HepG2 (cell line): ENCODE results near the gene AUTS2. TPM values are rescaled to one million over a fixed set of nuclear protein-coding genes. Genes with fewer than 3 reads are reported as not detected.
A peak's percentile ranks its signal among the peaks of the same experiment; 100 is the strongest.

ENCODE experiments used
- ATAC-seq: fragments of 200-7000 bp; cut with Tn5 transposase; 3 replicates; pipeline ENCODE4 v1.9.1; 2020; ENCODE audit warnings: mild to moderate bottlenecking, moderate library complexity
- BruUV-seq: library from RNA; stranded (reverse); fragments of 400-500 nt; replicated peaks from 2 replicates; lab custom pipeline; 2021; lab: Mats Ljungman, UMichigan
- CTCF ChIA-PET: fragments of 300-600 bp; formaldehyde crosslinking; extraction: SDS; loops from one replicate; lab custom pipeline; 2021; ENCODE audit warnings: low total read pairs, inconsistent platforms, low intra/inter-chr PET ratio; lab: Yijun Ruan, JAX
- POLR2A ChIA-PET: fragments of 350-600 bp; sonication (Branson Sonifier 250); formaldehyde crosslinking; loops from one replicate; lab custom pipeline; 2020; ENCODE audit warnings: antibody characterized with exemption, inconsistent platforms; lab: Yijun Ruan, JAX
- DNase-seq: peaks from one replicate; pipeline ENCODE4 v3.0.0-alpha.2; 2015; ENCODE audit warnings: low spot score
- FAIRE-seq: peaks from 3 replicates; lab custom pipeline; 2011; peaks lifted over from hg19 to GRCh38; lab: Jason Lieb, UNC
- H2AFZ ChIP-seq: one replicate; pipeline ENCODE4 v1.6.1; 2011; ENCODE audit warnings: low read length, inconsistent platforms
- H3K27ac ChIP-seq: fragments of 300-600 bp; 3 replicates; pipeline ENCODE4 v1.8.0; 2011; ENCODE audit warnings: mixed run types, mild to moderate bottlenecking, mixed read lengths, low read length, inconsistent platforms; ENCODE audit not compliant: insufficient read depth; ENCODE audit errors: extremely low read length
- H3K27me3 ChIP-seq, 2 experiments: fragments of 200-600 bp in 1 of 2; 2 replicates in 1 of 2; 3 replicates in 1 of 2; pipeline versions ENCODE4 v1.6.0 to v1.8.0; 2011; ENCODE audit warnings: low read length in 2 of 2, mild to moderate bottlenecking in 2 of 2, moderate library complexity in 2 of 2, inconsistent platforms in 1 of 2; ENCODE audit not compliant: insufficient read depth in 2 of 2, control insufficient read depth in 1 of 2
- H3K36me3 ChIP-seq, 2 experiments: fragments of 200-600 bp in 1 of 2; replicated peaks in 1 of 2; 2 replicates in 1 of 2; 3 replicates in 1 of 2; pipeline versions ENCODE4 v1.5.1 to v1.8.0; 2011; ENCODE audit warnings: low read length in 2 of 2, inconsistent platforms in 1 of 2; ENCODE audit not compliant: insufficient read depth in 2 of 2, control insufficient read depth in 1 of 2
- H3K4me1 ChIP-seq: 2 replicates; pipeline ENCODE4 v1.5.1; 2012; ENCODE audit warnings: low read length, inconsistent platforms; ENCODE audit not compliant: insufficient read depth
- H3K4me2 ChIP-seq: 2 replicates; pipeline ENCODE4 v1.6.0; 2011; ENCODE audit warnings: low read depth, low read length, inconsistent platforms
- H3K4me3 ChIP-seq, 3 experiments: fragments of 200-600 bp in 1 of 3; sonication (generic), shearing (Covaris generic) in 1 of 3; replicated peaks in 1 of 3; 2 replicates each; pipeline ENCODE4 v1.5.1; 2011 to 2016; ENCODE audit warnings: low read length in 3 of 3, inconsistent platforms in 2 of 3, low read depth in 2 of 3, mild to moderate bottlenecking in 2 of 3, control low read depth in 1 of 3, mixed read lengths in 1 of 3; ENCODE audit not compliant: insufficient read depth in 1 of 3
- H3K79me2 ChIP-seq: one replicate; pipeline ENCODE4 v1.6.1; 2011; ENCODE audit warnings: low read length, inconsistent platforms; ENCODE audit not compliant: insufficient read depth
- H3K9ac ChIP-seq: 2 replicates; pipeline ENCODE4 v1.6.0; 2011; ENCODE audit warnings: mild to moderate bottlenecking, low read depth, low read length, inconsistent platforms; ENCODE audit not compliant: insufficient read depth
- H3K9me3 ChIP-seq: 2 replicates; pipeline ENCODE4 v1.5.1; 2012; ENCODE audit warnings: mild to moderate bottlenecking, low read length
- H4K20me1 ChIP-seq: 2 replicates; pipeline ENCODE4 v1.6.0; 2011; ENCODE audit warnings: inconsistent platforms, mild to moderate bottlenecking, low read length, moderate library complexity; ENCODE audit not compliant: insufficient read depth
- CSRNP1 ChIP-seq: sonication (generic); formaldehyde crosslinking; IDR thresholded peaks from 2 replicates; pipeline ENCODE4 v1.8.1; 2023; ENCODE audit warnings: mild to moderate bottlenecking, missing genetic modification reagents
- E2F5 ChIP-seq: sonication (generic); formaldehyde crosslinking; conservative IDR thresholded peaks from 2 replicates; pipeline ENCODE4 v1.4.0; 2020; ENCODE audit warnings: missing genetic modification reagents
- ELF1 ChIP-seq: sonication (generic); formaldehyde crosslinking; IDR thresholded peaks from 2 replicates; pipeline ENCODE4 v1.4.0; 2020; ENCODE audit warnings: missing genetic modification reagents
- HIC2 ChIP-seq: sonication (generic); formaldehyde crosslinking; IDR thresholded peaks from 2 replicates; pipeline ENCODE4 v1.9.0; 2022; ENCODE audit warnings: low read depth, missing genetic modification reagents
- SIX4 ChIP-seq: sonication (generic); formaldehyde crosslinking; IDR thresholded peaks from 2 replicates; pipeline ENCODE4 v1.4.0; 2020; ENCODE audit warnings: missing genetic modification reagents
- ZNF18 ChIP-seq: sonication (generic); formaldehyde crosslinking; IDR thresholded peaks from 2 replicates; pipeline ENCODE4 v1.8.0; 2022; ENCODE audit warnings: mild to moderate bottlenecking, missing genetic modification reagents; ENCODE audit not compliant: insufficient replicate concordance
- ZNF260 ChIP-seq: sonication (generic); formaldehyde crosslinking; IDR thresholded peaks from 2 replicates; pipeline ENCODE4 v1.4.0; 2020; ENCODE audit warnings: missing genetic modification reagents, low read depth, mild to moderate bottlenecking, borderline replicate concordance
- ZNF574 ChIP-seq: sonication (generic); formaldehyde crosslinking; IDR thresholded peaks from 2 replicates; pipeline ENCODE4 v1.4.0; 2020; ENCODE audit warnings: missing genetic modification reagents
- ZNF616 ChIP-seq: sonication (generic); formaldehyde crosslinking; IDR thresholded peaks from 2 replicates; pipeline ENCODE4 v1.5.0; 2020; ENCODE audit warnings: low read depth, mild to moderate bottlenecking, missing genetic modification reagents
- ZNF800 ChIP-seq: sonication (generic); formaldehyde crosslinking; IDR thresholded peaks from 2 replicates; pipeline ENCODE4 v1.4.0; 2020; ENCODE audit warnings: missing genetic modification reagents
- WGBS: methylation state at CpG from one replicate; pipeline ENCODE4 v1.1.6; 2017; ENCODE audit warnings: low lambda C conversion rate; 5-methylcytosine and 5-hydroxymethylcytosine counted together
- in situ Hi-C: cut with HindIII; loops from 2 replicates; pipeline ENCODE4 v1.10.0; 2017; ENCODE audit warnings: low pct_unique_long_range_greater_than_20kb; ENCODE audit not compliant: extremely low pct_ligation_motif_present
- intact Hi-C: fragments of 100-400 bp; cut with micrococcal nuclease; formaldehyde crosslinking; loops from one replicate; pipeline ENCODE4 v1.10.0; 2022; ENCODE audit not compliant: unreplicated experiment
- polyA plus RNA-seq, 8 experiments: library from polyadenylated mRNA; depleted of rRNA in 3 of 8; stranded (reverse) in 7 of 8; unstranded in 1 of 8; fragments of >200 nt; fragmentation: Illumina TruSeq in 4 of 8; extraction: Trizol in 4 of 8; gene quantifications; 2 replicates each; pipeline versions ENCODE4 v1.2.1 to v1.2.3, GENCODE V29; 2011 to 2016; ENCODE audit warnings: low read depth in 4 of 8, missing spikeins in 1 of 8, mixed read lengths in 1 of 8; ENCODE audit not compliant: insufficient read depth in 1 of 8
- total RNA-seq, 5 experiments: library from RNA; depleted of rRNA; stranded (reverse); fragments of >200 nt; fragmentation: Illumina TruSeq; extraction: Trizol; gene quantifications; 2 replicates each; pipeline ENCODE4 v1.2.3, GENCODE V29; 2016; ENCODE audit warnings: low read depth in 1 of 5

AUTS2 gene
- total and polyA plus RNA-seq, 2 of the 13 experiments (the other 11 are each of a cell fraction or from before 2014, with no cell fraction given): 0.38 TPM; not detected in 1

- TF ChIP-seq CSRNP1 (CRISPR knock-in tag): no peak
- TF ChIP-seq ZNF18 (CRISPR knock-in tag): no peak
- TF ChIP-seq HIC2 (CRISPR knock-in tag): no peak
- TF ChIP-seq ZNF616: no peak
- no peak for TF ChIP-seq ZNF260
- no peak for TF ChIP-seq E2F5 (CRISPR knock-in tag)
- no peak for TF ChIP-seq ZNF574 (CRISPR knock-in tag)
- TF ChIP-seq ZNF800 (CRISPR knock-in tag): no peak
- no peak for TF ChIP-seq ELF1 (CRISPR knock-in tag)
- no peak for TF ChIP-seq SIX4 (CRISPR knock-in tag)
- intact Hi-C loops: no loop called here
- in situ Hi-C loops: no loop called here
- ATAC-seq (peak; percentile 17; the same call in 2 of the 3 replicates), DNase-seq (no peak), FAIRE-seq (no peak)
- Histone ChIP-seq H3K27ac (no peak overlapping the region), H2AFZ (no peak overlapping the region), H3K9ac (no peak overlapping the region), H3K4me2 (peak overlapping the region; percentile 76), H3K9me3 (no peaks in the 10 kb centered on the region), H3K4me1 (peaks cover 18% of the 10 kb centered on the region), H3K4me3 (no peak overlapping the region), H3K27me3 (peaks cover 0 to 32% of the 10 kb centered on the region in 2 experiments; a peak in 4 of 5 replicates), H4K20me1 (no peaks in the 10 kb centered on the region), H3K79me2 (no peaks in the 10 kb centered on the region), H3K36me3 (no peaks in the 10 kb centered on the region)
- BruUV-seq: no TSS peak
- POLR2A ChIA-PET: no interaction called here
- 37% methylated on average over 16 of the region's 16 CpGs for WGBS
- CTCF ChIA-PET: no interaction called here
These were observed 1.5 kb upstream of the AUTS2 start for GRCh38 chr7:69596723-69597277.
